Stimulated activated CD8-positive, alpha-beta memory T cell treated with anti-CD3 and anti-CD28 coated beads, Interleukin-7, amount 100 ng/mL, for 1 hour (primary cell): ENCODE results near the gene GDPD3.
"Not testable (repeated sequence)": the region's sequence is repeated elsewhere in the genome, so short reads cannot be mapped to it uniquely, and the experiment has no call there.

Experiments
- DNase-seq, 2 donors: peaks; one replicate each; pipeline ENCODE4 v3.0.0-alpha.2; 2020; ENCODE audit warnings: low read depth in 2 of 2

The GDPD3 gene, protein sequence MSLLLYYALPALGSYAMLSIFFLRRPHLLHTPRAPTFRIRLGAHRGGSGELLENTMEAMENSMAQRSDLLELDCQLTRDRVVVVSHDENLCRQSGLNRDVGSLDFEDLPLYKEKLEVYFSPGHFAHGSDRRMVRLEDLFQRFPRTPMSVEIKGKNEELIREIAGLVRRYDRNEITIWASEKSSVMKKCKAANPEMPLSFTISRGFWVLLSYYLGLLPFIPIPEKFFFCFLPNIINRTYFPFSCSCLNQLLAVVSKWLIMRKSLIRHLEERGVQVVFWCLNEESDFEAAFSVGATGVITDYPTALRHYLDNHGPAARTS

DNA sequence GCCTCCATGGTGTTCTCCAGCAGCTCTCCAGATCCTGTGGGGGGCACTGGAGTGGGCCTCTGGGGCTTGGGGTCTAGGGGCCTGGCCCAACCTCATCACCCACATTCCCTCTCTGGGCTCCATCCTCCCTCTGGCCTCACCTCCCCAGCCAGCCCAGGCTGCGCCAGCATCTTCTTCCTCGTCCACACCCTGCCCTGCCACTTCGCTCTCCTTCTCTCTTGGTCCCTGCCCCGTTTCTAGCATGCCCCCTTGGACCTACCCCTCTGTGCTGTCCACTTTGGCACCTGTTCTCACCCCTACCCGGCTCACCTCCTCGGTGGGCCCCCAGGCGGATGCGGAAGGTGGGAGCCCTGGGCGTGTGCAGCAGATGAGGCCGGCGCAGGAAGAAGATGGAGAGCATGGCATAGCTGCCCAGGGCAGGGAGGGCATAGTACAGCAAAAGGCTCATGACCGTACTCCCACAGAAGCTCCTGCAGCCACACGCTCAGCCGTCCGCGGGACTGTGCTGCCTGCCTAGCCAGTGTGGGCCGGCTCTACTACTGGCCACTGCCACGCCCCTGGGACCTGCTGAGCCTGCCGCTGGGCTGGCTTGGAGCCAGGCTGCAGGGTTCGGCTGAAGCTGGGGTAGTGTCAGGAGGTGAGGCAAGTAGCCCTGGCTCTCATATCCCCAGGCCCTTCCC is at the start of gene GDPD3:
Gene GDPD3, minus strand, starts transcription at position 507 of the 680 bp plus-strand sequence. Its CDS starts 59 bp downstream, at position 448.
- DNase-seq: no peak

DNA sequence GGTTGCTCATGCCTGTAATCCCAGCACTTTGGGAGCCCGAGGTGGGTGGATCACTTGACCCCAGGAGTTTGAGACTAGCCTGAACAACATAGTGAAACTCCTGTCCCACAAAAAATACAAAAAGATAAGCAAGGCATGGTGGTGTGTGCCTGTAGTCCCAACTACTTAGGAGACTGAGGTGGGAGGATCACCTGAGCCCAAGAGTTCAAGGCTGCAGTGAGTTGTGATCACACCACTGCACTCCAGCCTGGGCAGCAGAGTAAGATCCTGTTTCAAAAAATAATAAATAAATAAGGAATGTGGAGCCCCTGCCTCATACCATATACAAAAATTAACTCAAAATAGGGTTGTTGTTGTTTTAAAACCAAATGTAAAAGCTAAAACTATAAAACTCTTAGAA is 43.9 kb upstream of the GDPD3 start:
- no peak for DNase-seq

DNA sequence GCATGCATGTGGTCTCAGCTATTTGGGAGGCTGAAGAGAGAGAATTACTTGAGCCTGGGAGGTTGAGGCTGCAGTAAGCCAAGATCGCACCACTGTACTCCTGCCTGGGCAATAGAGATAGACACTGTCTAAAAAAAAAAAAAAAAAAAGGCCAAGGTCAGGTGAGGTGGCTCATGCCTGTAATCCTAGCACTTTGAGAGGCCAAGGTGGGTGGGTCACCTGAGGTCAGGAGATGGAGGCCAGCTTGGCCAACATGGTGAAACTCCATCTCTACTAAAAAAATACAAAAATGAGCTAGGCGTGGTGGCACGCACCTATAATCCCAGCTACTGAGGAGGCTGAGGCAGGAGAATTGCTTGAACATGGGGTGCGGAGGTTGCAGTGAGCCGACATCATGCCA is 41.9 kb upstream of the GDPD3 start:
- DNase-seq: no peak

DNA sequence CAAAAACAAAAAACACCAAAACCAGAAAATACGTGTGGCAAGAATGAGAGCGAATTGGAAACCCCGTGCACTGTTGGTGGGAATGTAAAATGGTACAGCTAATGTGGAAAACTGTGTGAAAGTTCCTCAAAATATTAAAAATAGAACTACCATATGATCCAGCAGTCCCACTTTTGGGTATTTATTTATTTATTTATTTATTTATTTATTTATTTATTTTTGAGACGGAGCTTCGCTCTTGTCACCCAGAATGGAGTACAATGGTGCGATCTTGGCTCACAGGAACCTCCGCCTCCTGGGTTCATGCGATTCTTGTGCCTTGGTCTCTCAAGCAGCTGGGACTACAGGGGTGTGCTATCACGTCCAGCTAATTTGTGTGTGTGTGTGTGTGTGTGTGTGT is 39.2 kb upstream of the GDPD3 start:
- no peak for DNase-seq

DNA sequence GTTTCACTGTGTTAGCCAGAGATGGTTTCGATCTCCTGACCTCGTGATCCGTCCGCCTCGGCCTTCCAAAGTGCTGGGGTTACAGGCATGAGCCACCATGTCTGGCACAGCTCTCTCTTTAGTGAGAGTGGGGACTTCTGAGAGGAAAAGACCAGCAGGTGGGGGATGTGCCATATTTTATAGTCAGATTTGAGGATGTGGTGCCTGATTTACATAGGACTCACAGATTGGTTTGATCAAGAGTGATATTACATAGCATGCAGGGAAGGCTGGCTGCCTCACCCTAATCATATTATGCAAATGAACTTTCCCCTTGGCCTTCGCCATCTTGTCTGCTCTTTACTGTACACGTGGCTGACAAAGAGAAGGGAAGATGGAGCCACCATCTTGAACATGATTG is 37.8 kb upstream of the GDPD3 start:
- no peak for DNase-seq

DNA sequence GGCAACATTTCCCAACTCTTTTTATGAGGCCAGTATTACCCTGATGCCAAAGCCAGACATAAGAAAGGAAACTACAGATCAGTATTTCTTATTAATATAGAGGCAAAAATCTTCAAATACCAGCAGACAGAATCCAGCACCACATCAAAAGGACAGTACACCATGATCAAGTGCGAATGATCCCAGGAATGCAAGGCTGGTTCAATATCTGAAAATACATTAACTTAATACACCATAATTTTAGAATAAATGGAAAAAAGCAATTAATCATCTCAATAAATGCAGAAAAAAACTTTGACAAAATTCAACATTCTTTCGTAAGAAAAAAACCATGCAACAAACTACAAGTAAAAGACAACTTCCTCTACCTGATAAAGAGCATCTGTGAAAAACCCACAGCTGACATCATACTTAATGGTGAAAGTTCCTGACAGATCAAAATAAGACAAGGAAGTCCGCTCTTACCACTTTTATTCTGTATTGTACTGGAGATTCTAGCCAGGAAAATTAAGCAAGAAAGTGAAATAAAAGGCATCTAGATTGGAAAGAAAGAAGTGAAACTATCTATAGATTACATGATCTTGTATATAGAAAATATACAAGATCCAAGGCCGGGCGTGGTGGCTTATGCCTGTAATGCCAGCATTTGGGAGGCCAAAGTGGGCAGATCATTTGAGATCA is 36.1 kb upstream of the GDPD3 start:
- no peak for DNase-seq

DNA sequence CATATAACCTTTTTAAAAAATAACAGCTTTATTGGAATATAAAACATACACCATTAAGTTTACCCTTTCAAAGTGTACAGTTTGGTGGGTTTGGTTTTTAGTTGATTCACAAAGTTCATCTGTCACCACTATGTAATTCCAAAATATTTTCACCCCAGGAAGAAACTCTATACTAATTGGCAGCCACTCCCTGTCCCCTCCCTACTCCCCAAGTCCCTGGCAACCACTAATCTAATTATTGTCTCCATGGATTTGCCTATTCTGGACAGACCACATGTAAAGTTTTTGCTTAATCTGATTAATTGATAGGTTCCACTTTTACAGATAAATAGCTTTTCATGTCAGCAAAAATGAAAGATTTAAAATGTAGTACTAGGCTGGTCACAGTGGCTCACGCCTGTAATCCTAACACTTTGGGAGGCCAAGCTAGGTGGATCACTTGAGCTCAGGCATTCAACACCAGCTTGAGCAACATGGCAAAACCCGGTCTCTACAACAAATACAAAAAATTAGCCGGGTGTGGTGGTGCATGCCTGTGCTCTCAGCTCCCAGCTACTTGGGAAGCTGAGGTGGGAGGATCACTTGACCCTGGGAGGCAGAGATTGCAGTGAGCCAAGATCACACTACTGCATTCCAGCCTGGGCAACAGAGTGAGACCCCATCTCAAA is 34.6 kb upstream of the GDPD3 start:
- DNase-seq: no peak

DNA sequence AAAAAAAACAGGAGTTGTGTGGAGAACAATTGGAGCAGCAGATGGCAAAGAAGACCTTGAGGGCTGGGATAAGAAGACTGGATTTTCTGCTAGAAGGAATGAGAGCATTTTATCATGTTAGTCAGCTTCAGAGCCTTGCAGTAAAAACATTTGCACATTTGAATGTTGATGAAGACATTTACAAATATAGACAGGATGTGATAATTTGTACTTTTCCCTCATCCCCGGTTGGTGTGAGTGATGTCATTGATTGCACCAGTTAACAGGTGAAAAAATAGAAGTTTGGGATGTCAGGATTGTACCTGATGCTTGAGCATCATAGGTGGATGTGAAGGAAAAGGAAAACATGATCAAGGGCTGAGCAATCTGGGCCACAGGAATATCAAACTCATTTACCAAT is 32.3 kb upstream of the GDPD3 start:
- DNase-seq: no peak

DNA sequence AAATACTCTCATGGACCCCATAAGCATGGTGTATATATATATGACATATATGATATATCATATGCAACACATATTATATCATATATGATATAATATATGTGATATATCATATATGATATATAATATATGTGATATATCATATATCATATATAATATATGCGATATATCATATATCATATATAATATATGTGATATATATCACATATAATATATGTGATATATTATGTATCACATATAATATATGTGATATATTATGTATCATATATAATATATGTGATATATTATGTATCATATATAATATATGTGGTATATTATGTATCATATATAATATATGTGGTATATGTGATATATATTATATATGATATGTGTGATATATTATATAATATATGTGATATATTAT is 31.6 kb upstream of the GDPD3 start:
- DNase-seq: no peak

DNA sequence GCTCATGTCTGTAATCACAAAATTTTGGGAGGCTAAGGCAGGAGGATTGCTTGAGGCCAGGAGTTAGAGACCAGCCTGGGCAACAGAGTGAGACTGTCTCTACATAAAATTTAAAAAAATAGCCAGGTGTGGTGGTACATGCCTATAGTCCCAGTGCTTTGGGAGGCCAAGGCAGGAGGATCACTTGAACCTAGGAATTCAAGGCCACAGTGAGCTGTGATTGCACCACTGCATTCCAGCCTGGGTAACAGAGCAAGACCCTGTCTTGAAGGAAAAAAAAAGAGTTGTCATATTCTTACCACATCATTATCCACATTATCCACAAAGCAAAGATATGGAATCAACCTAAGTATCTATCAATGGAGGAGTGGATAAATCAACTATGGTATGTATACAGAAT is 30.7 kb upstream of the GDPD3 start:
- DNase-seq: no peak

DNA sequence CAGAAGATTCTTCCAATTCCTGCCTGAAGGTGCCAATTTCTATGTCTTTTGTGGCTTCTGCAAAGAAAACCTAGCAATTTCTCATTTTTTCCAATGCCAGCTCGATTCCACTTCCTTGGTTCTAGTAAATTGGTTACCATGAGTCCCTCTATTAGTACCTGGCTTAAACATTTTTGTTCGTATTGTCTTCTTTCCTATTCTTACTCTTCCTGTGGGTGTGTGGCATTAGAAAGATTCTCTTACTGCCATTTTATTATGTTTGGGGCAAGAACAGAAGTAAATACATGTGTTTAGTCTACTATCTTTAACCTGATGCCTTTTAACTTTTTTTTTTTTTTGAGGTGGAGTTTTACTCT is 30.0 kb upstream of the GDPD3 start:
- DNase-seq: no peak

DNA sequence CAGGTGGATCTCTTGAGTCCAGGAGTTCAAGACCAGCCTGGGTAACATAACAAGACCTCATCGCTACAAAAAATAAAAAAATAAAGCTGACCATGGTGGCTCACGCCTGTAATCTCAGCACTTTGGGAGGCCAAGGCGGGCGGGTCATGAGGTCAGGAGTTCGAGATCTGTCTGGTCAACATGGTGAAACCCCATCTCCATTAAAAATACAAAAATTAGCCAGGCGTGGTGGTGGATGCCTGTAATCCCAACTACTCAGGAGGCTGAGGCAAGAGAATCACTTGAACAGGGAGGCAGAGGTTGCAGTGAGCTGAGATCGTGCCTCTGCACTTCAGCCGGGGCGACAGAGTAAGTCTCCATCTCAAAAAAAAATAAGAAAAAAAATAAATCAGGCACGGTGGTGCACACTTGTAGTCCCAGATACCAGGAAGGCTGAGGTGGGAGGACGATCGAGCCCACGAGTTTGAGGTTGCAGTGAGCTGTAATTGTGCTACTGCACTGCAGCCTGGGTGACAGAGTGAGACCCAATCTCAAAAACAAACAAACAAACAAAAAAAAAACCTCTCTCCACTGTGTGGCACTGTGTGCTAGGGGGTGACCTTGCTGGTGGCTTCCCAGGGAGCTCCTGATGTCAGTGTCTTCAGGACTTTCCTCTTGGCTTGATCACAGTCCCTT is 29.5 kb upstream of the GDPD3 start:
- DNase-seq: no peak

DNA sequence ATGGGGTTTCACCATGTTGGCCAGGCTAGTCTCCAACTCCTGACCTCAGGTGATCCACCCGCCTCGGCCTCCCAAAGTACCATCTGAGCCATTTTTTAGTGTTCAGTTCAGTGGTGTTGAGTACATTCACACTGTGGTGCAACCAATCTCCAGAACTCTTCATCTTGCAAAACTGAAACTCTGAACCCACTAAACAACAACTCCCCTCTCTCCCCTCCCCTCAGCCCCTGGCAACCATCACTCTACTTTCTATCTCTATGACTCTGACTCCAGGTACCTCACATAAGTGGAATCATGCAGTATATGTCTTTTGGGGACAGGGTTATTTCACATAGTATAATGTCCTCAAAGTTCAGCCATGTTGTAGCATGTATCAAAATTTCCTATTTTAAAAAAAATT is 28.4 kb upstream of the GDPD3 start:
- no peak for DNase-seq

DNA sequence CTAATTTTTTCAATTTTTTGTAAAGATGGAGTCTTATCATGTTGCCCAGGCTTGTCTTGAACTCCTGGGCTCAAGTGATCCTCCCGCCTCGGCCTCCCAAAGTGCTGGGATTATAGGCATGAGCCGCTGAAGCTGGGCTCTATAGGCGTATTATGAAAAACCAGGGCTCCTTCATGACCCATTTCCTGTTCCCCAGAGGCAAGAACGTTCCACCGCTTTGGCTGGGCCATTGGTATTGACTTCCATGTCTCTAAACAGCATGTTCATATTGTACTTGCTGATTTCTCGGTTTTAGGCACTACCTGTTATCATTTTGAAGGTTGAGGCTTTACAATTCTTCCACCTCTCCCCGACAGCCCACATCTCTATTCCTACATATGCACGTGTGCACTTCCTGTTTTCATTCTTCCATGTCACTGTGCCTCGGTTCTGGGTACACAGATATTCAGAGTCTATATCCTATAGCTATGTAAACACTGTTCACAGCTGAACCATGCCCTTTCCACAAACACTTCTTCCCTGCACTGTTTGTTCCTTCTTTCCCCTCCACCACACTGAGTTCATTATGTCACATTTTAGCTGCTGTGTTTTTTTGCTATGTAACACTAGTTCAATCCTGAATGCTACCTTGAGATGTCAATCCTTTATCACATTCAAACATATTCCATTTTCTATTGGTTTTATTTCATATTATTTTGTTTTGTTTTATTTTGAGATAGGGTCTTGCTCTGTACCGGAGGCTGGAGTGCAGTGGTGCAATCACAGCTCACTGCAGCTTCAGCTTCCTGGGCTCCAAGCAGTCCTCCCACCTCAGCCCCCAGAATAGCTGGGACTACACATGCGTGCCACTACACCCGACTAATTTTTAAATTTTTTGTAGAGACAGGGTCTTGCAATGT is 26.5 kb upstream of the GDPD3 start:
- no peak for DNase-seq

DNA sequence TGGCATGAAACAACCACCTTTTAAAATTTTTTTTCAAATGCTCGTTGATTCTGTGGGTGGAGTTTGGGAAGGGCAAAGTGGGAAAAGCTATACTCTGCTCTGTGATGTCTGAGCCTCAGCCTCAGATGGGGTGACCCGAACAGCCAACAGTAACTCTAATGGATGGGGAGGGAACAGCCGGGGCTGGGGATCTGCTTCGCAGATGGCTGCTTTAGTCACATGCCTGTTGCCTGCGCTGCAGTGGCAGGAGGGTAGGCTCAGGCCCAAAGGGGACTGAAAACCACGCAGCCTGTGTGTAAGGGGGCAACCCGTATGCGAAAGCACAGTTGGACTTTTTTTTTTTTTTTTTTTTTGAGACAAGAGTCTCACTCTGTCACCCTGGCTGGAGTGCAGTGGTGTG is 24.6 kb upstream of the GDPD3 start:
- DNase-seq: no peak

DNA sequence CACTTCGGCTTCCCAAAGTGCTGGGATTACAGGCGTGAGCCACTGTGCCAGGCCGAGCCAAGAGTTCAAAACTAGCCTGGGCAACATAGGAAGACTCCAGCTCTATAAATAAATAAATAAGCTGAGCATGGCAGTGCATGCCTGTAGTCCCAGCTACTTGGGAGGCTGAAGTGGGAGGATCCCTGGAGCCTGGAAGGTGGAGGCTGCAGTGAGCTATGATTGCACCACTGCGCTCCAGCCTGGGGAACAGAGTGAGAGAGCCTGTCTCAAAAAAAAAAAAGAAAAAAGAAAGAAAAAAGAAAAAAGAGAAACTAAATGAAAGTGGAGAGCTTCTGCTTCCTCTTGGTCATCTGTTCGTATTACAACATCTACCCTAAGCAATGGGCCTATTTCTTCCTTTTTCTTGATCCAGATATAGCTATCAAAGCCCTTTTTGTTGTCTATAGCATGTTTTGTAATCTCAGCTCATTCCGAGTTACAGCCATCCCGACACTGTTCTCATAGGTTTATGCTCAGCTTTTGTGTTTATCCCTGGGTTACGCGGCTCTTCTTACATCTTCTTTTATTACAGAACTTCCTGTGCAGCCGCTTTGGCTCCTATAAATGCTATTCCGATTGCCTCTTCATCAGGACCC is 23.8 kb upstream of the GDPD3 start:
- DNase-seq: no peak

DNA sequence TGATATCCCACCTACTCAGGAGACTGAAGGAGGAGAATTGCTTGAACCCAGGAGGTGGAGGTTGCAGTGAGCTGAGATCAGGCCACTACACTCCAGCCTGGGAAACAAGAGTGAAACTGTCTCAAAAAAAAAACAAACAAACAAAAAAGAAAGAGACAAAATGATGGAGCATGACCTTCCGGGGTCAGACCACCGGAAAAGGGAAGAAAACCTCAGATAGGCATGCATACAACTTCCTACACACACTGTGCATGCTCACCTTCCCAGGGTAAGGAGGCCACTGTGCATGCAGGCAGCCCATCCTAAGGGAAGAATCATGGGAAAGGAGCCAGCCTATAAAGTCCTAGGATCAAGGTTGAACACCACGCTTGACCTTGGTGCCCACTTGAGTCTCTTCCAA is 19.3 kb upstream of the GDPD3 start:
- no peak for DNase-seq

DNA sequence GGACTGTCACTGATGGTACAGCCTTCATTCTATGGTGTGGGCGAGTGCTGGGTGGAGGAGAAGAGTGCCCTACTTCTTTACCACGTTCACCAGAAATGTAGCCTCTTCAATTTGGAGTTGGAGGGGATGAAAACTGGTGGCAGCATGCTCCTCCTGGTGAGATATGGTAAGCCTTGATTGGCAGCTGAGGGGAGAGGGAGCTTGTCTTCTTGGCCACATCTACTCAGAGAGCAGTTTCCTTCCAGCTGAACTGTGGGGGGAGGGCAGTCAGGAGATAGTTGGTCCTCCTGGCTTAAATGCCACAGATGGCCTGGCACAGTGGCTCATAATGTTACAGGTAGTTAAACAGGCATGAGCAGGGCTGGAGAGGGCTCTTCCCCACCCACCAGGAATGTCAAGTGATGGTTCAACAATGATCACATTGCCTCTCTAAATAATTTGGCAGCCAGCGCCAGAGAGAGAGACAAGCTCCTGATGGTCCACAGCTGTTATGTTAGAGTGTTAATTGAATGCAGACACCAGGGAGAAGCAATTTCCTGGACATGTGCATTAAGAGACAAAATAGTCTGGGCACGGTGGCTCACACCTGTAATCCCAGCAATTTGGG is 18.6 kb upstream of the GDPD3 start:
- DNase-seq: no peak

DNA sequence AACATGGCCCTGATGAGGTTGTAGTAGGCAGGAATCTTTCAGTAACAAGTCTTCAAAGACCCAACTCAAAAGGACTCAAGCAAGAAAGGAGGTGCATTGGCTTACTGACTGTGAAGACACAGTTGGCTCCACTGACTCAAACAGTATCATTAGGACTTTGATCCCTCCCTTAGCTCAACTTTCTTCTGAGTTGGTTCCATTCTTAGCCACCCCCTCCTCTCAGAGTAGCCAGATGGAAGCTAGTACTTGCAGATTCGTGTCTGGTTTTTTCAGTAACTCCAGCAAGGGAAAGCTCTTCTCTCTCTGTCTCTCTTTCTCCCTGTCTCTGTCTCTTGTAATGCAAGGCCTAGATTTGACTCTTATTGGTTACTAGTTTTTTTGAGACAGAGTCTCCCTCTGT is 14.7 kb upstream of the GDPD3 start:
- DNase-seq: no peak

DNA sequence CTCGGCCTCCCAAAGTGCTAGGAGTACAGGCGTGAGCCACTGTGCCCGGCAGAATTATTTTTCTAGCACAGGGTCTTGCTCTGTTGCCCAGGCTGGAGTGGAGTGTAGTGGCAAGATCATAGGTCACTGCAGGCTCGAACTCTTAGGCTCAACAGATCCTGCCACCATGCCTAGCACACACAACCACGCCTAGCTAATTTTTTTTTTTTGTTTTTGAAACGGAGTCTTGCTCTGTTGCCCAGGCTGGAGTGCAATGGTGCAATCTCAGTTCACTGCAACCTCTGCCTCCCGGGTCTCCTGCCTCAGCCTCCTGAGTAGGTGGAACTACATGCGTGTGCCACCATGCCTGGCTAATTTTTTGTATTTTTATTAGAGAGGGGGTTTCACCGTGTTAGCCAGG is 12.4 kb upstream of the GDPD3 start:
- DNase-seq: not testable (repeated sequence)
